GM13977 (cell line): ENCODE data around the gene SLC9B1.
A peak's percentile ranks its signal among the peaks of the same experiment; 100 is the strongest.
"Not testable (repeated sequence)": the region's sequence is repeated elsewhere in the genome, so short reads cannot be mapped to it uniquely, and the experiment has no call there.

ENCODE experiments used
- DNase-seq: peaks from one replicate; pipeline ENCODE4 v3.0.0; 2012; ENCODE audit warnings: low spot score
- CTCF ChIP-seq: IDR thresholded peaks from 2 replicates; pipeline ENCODE4 v1.5.1; 2012; ENCODE audit warnings: mild to moderate bottlenecking, control low read depth; ENCODE audit not compliant: insufficient read depth; ENCODE audit errors: extremely low read depth, missing control alignments
- in situ Hi-C: fragments of 300-500 bp; cut with MboI; formaldehyde crosslinking; loops from one replicate; pipeline ENCODE4 v1.12.0; 2022; ENCODE audit warnings: low sequenced_read_pairs, low pct_unique_long_range_greater_than_20kb, mixed read lengths, inconsistent platforms; ENCODE audit not compliant: unreplicated experiment

Gene SLC9B1

GRCh38 chr4:102994803-102995202 is 24.7 kb downstream of the SLC9B1 start:
- no peak for DNase-seq
- in situ Hi-C loops = no loop called here
- no peak for TF ChIP-seq CTCF

DNA sequence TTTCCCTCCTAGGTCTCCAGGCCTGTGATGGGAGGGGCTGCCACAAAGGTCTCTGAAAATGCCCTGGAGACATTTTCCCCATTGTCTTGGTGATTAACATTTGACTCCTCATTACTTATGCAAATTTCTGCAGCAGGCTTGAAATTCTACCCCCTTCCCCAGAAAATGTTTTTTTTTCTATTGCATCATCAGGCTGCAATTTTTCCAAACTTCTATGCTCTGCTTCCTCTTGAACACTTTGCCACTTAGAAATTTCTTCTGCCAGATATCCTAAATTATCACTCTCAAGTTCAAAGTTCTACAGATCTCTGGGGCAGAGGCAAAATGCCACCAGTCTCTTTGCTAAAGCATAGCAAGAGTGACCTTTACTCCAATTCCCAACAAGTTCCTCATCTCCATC is 25.5 kb downstream of the SLC9B1 start:
- DNase-seq, in situ Hi-C loops: not testable (repeated sequence)

DNA sequence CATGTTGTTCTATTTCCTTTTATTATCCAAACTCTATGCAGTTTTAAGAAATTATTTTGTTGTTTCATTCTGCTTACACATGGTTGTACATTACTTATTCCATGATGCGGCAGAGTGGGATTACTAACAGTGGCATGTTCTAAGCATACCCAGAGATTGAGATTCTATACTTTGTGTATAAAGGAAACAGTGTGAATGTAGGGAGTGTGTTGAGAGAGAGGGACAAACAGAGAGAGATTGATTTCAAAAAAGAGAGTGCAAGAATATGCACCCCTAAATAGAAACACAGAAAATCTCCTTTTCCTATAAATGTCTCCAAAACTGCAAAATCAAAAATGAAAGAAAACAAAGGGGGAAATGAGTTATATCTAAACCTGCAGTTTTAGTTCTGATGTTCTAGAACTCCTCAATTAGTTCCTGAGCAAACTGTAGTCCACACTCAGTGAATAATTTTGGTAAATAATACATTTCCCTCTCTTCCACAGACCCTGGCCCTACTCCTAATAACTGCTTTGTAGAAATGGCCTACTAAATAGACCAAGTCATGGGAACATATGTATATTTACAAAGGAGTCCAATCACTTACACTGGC is 31.0 kb downstream of the SLC9B1 start:
- no peak for TF ChIP-seq CTCF
- in situ Hi-C loops = no loop called here
- peak; percentile 4 for DNase-seq

DNA sequence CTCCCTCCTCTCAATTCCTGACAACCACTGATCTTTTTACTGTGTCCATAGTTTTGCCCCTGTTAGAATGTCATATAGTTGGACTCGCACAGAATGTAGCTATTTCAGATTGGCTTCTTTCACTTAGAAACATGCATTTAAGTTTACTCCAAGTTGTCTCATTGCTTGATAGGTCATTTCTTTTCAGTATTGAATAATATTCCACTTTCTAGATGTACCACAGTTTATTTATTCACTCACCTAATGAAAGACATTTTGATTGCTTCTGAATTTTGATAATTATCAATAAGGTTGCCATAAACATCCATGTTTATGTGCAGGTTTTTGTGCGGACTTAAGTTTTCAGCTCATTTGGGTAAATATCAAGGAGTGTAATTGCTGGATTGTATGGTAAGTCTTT is 38.5 kb downstream of the SLC9B1 start:
- no peak for DNase-seq
- in situ Hi-C loops = no loop called here
- TF ChIP-seq CTCF = no peak

GRCh38 chr4:102961813-102962212 is 57.7 kb downstream of the SLC9B1 start:
- in situ Hi-C loops, DNase-seq: not testable (repeated sequence)

DNA sequence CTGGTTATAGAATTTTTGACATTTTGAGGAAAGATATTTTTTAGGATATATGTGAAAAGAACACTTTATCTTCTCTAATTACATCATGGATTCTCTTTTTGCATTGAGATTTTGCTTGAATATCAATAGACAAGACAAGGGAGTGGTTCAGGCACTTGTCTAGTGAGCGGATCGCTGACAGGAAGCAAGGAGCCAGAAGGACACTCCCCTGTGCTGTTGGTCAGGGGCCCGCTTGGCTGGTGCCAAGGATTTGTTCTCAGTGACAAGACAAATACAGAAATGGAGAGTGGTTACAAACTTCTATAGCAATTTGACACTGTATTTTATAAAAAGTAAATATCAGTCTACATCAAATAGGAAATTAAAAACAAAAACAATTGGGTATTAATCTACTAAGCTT is 60.0 kb downstream of the SLC9B1 start:
- no peak for TF ChIP-seq CTCF
- no peak for DNase-seq
- in situ Hi-C loops = no loop called here

DNA sequence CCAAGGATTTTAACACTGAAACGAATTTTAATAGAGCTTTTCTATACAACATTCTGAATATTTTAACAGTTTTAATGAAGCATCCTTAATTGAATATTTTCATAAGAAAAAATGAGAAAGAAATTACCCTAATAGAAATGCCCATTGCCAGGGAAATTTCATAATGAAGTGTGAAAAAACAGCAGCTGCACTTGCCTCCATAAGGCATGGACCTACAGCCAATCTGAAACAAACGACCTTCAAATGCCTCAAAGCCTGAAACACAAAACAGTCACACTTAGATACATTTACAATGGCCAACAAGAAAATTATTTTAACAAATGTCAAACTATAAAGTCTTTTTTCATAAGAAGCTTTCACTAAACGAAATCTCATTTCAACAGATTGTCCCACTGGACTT is 74.4 kb downstream of the SLC9B1 start:
- no peak for TF ChIP-seq CTCF
- in situ Hi-C loops = no loop called here
- DNase-seq = no peak

GRCh38 chr4:102938063-102938462 is 81.4 kb downstream of the SLC9B1 start:
- DNase-seq, in situ Hi-C loops: not testable (repeated sequence)
